ENCODE data around the gene POP5.
"Not testable (repeated sequence)": the region's sequence is repeated elsewhere in the genome, so short reads cannot be mapped to it uniquely, and the experiment has no call there.

POP5 gene

GRCh38 chr12:120538281-120539156, 42.7 kb downstream of the POP5 start:
- H3K4me3 ChIP-seq (replicated peaks in 1 of 2; ENCODE audit: low read depth in 2 of 2, low read length in 2 of 2) = peak overlapping the region in 1 of 2 donors; percentile 11
- TF ChIP-seq, protein P1, sequence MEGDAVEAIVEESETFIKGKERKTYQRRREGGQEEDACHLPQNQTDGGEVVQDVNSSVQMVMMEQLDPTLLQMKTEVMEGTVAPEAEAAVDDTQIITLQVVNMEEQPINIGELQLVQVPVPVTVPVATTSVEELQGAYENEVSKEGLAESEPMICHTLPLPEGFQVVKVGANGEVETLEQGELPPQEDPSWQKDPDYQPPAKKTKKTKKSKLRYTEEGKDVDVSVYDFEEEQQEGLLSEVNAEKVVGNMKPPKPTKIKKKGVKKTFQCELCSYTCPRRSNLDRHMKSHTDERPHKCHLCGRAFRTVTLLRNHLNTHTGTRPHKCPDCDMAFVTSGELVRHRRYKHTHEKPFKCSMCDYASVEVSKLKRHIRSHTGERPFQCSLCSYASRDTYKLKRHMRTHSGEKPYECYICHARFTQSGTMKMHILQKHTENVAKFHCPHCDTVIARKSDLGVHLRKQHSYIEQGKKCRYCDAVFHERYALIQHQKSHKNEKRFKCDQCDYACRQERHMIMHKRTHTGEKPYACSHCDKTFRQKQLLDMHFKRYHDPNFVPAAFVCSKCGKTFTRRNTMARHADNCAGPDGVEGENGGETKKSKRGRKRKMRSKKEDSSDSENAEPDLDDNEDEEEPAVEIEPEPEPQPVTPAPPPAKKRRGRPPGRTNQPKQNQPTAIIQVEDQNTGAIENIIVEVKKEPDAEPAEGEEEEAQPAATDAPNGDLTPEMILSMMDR (IDR thresholded peaks at IDR 0.05; ENCODE audit: low read depth, low read length) = no peak
- peak; percentile 60 to 70 for DNase-seq (ENCODE audit: low read depth in 2 of 2)

DNA sequence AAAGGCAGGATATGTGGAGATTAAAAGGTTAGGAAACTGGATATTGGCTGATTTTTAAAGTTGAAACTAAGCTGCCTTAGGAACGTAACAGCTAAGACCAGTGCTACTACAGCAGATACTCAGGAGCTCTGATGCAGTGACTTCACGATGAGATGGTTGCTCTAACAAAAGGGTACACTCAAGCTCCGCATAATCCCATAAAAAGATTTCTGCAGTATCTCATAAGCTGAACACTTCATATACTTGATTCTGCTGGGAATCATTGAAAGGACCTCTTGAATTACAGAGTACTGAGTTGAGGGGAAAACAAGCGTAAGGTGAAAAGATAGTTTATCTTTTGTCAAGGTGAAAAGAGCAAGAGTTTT, 43.4 kb downstream of the POP5 start:
- DNase-seq (ENCODE audit: low read depth in 2 of 2) = no peak
- H3K4me3 ChIP-seq (replicated peaks in 1 of 2; ENCODE audit: low read depth in 2 of 2, low read length in 2 of 2) = no peak overlapping the region
- TF ChIP-seq, protein P1 (IDR thresholded peaks at IDR 0.05; ENCODE audit: low read depth, low read length) = no peak

- peak overlapping the region; percentile 97 for H3K4me3 ChIP-seq (replicated peaks in 1 of 2; ENCODE audit: low read depth in 2 of 2, low read length in 2 of 2)
- TF ChIP-seq, protein P1 (IDR thresholded peaks at IDR 0.05; ENCODE audit: low read depth, low read length) = no peak
- no peak for DNase-seq (ENCODE audit: low read depth in 2 of 2)
Measured at GRCh38 chr12:120536064-120536791, 45.0 kb downstream of the POP5 start.

DNA sequence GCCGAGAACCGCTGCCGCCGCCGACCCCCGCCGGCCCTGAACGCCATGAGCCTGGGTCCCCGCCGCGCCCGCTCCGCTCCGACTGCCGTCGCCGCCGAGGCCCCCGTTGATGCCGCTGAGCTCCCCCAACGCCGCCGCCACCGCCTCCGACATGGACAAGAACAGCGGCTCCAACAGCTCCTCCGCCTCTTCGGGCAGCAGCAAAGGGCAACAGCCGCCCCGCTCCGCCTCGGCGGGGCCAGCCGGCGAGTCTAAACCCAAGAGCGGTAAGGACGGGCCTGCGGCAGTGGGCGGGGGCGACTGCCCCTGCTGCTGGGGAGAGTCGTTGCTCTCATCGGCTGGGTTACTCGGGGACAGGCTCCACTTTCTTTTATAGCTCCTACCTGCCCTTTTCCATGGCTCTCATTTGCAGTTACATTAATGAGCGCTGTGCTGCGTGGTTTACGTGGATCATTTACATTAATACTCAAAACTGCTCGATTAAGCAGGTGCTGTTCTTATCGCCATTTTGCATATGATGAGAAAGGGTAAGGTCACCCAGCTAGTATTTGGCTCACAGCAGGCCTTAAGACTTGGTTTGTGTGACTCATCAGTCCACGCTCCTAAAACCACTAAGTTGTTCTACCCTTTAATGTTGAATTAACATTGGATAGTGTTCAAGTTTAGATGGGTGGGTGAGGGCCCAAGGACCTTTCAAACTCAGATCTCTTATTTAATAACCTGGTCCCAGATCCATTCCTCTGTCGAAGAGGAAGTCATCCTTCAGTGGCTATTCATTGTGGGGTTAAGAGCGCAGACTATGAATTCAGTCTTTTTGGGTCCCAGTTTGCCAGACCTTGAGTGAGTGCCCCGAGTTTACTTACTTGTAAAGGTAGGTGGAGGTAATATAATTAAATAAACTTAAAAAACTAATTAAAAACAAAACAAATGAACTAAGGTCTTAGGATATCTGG, 46.2 kb downstream of the POP5 start:
- DNase-seq (ENCODE audit: low read depth in 2 of 2) = peak; percentile 70 to 87
- TF ChIP-seq, protein P1 (IDR thresholded peaks at IDR 0.05; ENCODE audit: low read depth, low read length) = no peak
- peak overlapping the region; percentile 97 for H3K4me3 ChIP-seq (replicated peaks in 1 of 2; ENCODE audit: low read depth in 2 of 2, low read length in 2 of 2)

DNA sequence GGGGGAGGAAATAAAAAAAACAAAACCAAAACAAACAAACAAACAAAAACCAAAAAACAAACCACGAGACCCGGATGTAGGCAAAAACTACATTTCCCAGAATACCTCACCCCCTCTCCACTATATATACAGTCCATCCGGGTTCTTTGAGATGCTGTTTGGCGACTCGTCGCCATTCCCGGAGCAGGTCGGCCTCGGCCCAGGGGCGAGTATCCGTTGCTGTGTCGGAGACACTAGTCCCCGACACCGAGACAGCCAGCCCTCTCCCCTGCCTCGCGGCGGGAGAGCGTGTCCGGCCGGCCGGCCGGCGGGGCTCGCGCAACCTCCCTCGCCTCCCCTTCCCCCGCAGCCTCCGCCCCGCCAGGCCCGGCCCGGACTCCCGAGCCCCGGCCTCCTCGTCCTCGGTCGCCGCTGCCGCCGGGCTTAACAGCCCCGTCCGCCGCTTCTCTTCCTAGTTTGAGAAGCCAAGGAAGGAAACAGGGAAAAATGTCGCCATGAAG, 46.9 kb downstream of the POP5 start, which contains the start of gene RNF10:
RNF10 (plus strand) TSS at position 154 of the 500 bp plus-strand sequence. CDS start 456 bp downstream, outside the sequence.
- TF ChIP-seq, protein P1 (IDR thresholded peaks at IDR 0.05; ENCODE audit: low read depth, low read length) = no peak
- peak; percentile 93 to 95 for DNase-seq (ENCODE audit: low read depth in 2 of 2)
- peak within 1 kb of the TSS; percentile 97 for H3K4me3 ChIP-seq (replicated peaks in 1 of 2; ENCODE audit: low read depth in 2 of 2, low read length in 2 of 2)

- TF ChIP-seq, protein P1 (IDR thresholded peaks at IDR 0.05; ENCODE audit: low read depth, low read length) = no peak
- DNase-seq (ENCODE audit: low read depth in 2 of 2) = no peak
- no peak overlapping the region for H3K4me3 ChIP-seq (replicated peaks in 1 of 2; ENCODE audit: low read depth in 2 of 2, low read length in 2 of 2)
Measured at GRCh38 chr12:120532701-120533238, 48.4 kb downstream of the POP5 start.

- not testable (repeated sequence) for H3K4me3 ChIP-seq (replicated peaks in 1 of 2; ENCODE audit: low read depth in 2 of 2, low read length in 2 of 2); DNase-seq (ENCODE audit: low read depth in 2 of 2)
Measured at GRCh38 chr12:120530418-120530761, 50.8 kb downstream of the POP5 start.

Measured in cardiac fibroblast (primary cell).